Measurements from ENCODE around the gene CCL4.
"Not testable (repeated sequence)": the region's sequence is repeated elsewhere in the genome, so short reads cannot be mapped to it uniquely, and the experiment has no call there.

CCL4 gene

GRCh38 chr17:36103401-36103975 lies at the start of gene CCL4:
CCL4 (plus strand) TSS chr17:36103827; CDS start chr17:36103906, 79 bp downstream.
- ChIA-PET CTCF (interaction anchor here (1.2 to 1.4 kb wide), 4 partner anchors 15 to 46 kb away, joined by 3 to 9 read pairs (median 4); no protein-coding TSS in a partner anchor), POLR2A (interaction anchor here (1.1 kb wide), 1 partner anchor 13 kb away, joined by 4 read pairs; no protein-coding TSS in a partner anchor)
- not testable (repeated sequence) for DNase-seq (ENCODE audit: extremely low spot score)

- no peak for DNase-seq (ENCODE audit: extremely low spot score)
- CTCF ChIA-PET = interaction anchor here (1.3 to 7.5 kb wide), 3 partner anchors 16 to 95 kb away, joined by 3 to 67 read pairs (median 6); no protein-coding TSS in a partner anchor
- no peak for TF ChIP-seq CTCF (IDR thresholded peaks at IDR 0.05; ENCODE audit: control extremely low read depth, extremely low read depth, low read depth, missing control alignments)
- POLR2A ChIA-PET = no interaction called here
These were observed 48.5 kb upstream of the CCL4 start for GRCh38 chr17:36055171-36055570.

- no peak for TF ChIP-seq CTCF (IDR thresholded peaks at IDR 0.05; ENCODE audit: control extremely low read depth, extremely low read depth, low read depth, missing control alignments)
- DNase-seq (ENCODE audit: extremely low spot score) = no peak
- POLR2A ChIA-PET = no interaction called here
- CTCF ChIA-PET = interaction anchor here (1.3 to 7.5 kb wide), 3 partner anchors 15 to 92 kb away, joined by 3 to 67 read pairs (median 4); no protein-coding TSS in a partner anchor
These were observed 47.6 kb upstream of the CCL4 start for GRCh38 chr17:36055921-36056520.

- no peak for TF ChIP-seq CTCF (IDR thresholded peaks at IDR 0.05; ENCODE audit: control extremely low read depth, extremely low read depth, low read depth, missing control alignments)
- POLR2A ChIA-PET = no interaction called here
- CTCF ChIA-PET = interaction anchor here (1.3 to 7.5 kb wide), 5 partner anchors 10 to 89 kb away, joined by 3 to 67 read pairs (median 4); no protein-coding TSS in a partner anchor
- no peak for DNase-seq (ENCODE audit: extremely low spot score)
These were observed 45.7 kb upstream of the CCL4 start for GRCh38 chr17:36057911-36058310.

- no peak for DNase-seq (ENCODE audit: extremely low spot score)
- TF ChIP-seq CTCF (IDR thresholded peaks at IDR 0.05; ENCODE audit: control extremely low read depth, extremely low read depth, low read depth, missing control alignments) = no peak
- ChIA-PET POLR2A (interaction anchor here (0.6 kb wide), 1 partner anchor 476 kb away, joined by 6 read pairs; no protein-coding TSS in a partner anchor), CTCF (interaction anchor here (7.5 kb wide), 1 partner anchor 11 kb away, joined by 67 read pairs; no protein-coding TSS in a partner anchor)
These were observed 44.2 kb upstream of the CCL4 start for GRCh38 chr17:36059406-36059805.

- CTCF ChIA-PET = interaction anchor here (4.4 kb wide), 1 partner anchor 11 kb away, joined by 27 read pairs; no protein-coding TSS in a partner anchor
- POLR2A ChIA-PET = no interaction called here
- no peak for TF ChIP-seq CTCF (IDR thresholded peaks at IDR 0.05; ENCODE audit: control extremely low read depth, extremely low read depth, low read depth, missing control alignments)
- DNase-seq (ENCODE audit: extremely low spot score) = no peak
These were observed 42.8 kb upstream of the CCL4 start for GRCh38 chr17:36060816-36061215.

Data from GM10248 (cell line).